ENCODE measurements around the gene MAVS. TPM values are rescaled to one million over a fixed set of nuclear protein-coding genes. Genes with fewer than 3 reads are reported as not detected.

Gene MAVS
- polyA plus RNA-seq, 1 of the 3 experiments (the other 2 are of a cell fraction): 9.1 TPM

DNA sequence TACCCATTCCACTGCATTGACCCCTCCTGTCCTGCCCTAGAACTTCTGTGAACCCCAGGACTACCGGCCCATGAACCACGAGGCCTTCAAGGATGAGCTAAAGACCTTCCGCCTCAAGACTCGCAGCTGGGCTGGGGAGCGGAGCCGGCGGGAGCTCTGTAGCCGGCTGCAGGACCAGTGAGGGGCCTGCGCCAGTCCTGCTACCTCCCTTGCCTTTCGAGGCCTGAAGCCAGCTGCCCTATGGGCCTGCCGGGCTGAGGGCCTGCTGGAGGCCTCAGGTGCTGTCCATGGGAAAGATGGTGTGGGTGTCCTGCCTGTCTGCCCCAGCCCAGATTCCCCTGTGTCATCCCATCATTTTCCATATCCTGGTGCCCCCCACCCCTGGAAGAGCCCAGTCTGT, 41.9 kb upstream of the MAVS start:
- Histone ChIP-seq H3K27ac (ENCODE audit: low read depth in 2 of 2, low read length in 1 of 2) (peak overlapping the region; percentile 16 to 93; a peak in 2 of 4 replicates), H2AFZ (ENCODE audit: low read depth) (no peak overlapping the region), H3K9me2 (no peaks in the 10 kb centered on the region), H3F3A (replicated peaks; ENCODE audit: insufficient read depth) (peaks cover 43% of the 10 kb centered on the region), H3K79me2 (ENCODE audit: insufficient read depth) (peaks cover 21% of the 10 kb centered on the region), H3K4me1 (ENCODE audit: control insufficient read depth in 1 of 2, insufficient read depth in 2 of 2, low read depth in 1 of 2, low read length in 1 of 2) (peaks cover 27 to 31% of the 10 kb centered on the region in 2 experiments; a peak in 3 of 4 replicates), H3K4me3 (ENCODE audit: low read depth in 2 of 2, low read length in 1 of 2) (no peak overlapping the region), H3K4me2 (no peak overlapping the region), H3K9me3 (no peaks in the 10 kb centered on the region), H4K20me1 (ENCODE audit: insufficient read depth) (no peaks in the 10 kb centered on the region), H3K27me3 (ENCODE audit: insufficient read depth) (no peaks in the 10 kb centered on the region), H3K9ac (no peak overlapping the region), H3K36me3 (replicated peaks in 1 of 2; ENCODE audit: control insufficient read depth in 1 of 2, insufficient read depth in 2 of 2, low read length in 1 of 2) (peaks cover 14 to 36% of the 10 kb centered on the region in 2 experiments)
- 85% methylated on average over 7 of the region's 11 CpGs for WGBS (ENCODE audit: low lambda C conversion rate)
- TF ChIP-seq JUND (IDR thresholded peaks at IDR 0.05) (no peak), TAF1 (IDR thresholded peaks at IDR 0.05; ENCODE audit: borderline replicate concordance, low read depth, low read length) (no peak), SIN3A (IDR thresholded peaks at IDR 0.05; ENCODE audit: borderline replicate concordance, low read depth, low read length) (no peak), RFX5 (IDR thresholded peaks at IDR 0.05; ENCODE audit: low read length) (no peak), TCF12 (IDR thresholded peaks at IDR 0.05) (no peak), ELF1 (IDR thresholded peaks at IDR 0.05) (no peak), GABPA (IDR thresholded peaks at IDR 0.05; ENCODE audit: low read depth) (no peak)
- TF ChIP-seq, protein P1, sequence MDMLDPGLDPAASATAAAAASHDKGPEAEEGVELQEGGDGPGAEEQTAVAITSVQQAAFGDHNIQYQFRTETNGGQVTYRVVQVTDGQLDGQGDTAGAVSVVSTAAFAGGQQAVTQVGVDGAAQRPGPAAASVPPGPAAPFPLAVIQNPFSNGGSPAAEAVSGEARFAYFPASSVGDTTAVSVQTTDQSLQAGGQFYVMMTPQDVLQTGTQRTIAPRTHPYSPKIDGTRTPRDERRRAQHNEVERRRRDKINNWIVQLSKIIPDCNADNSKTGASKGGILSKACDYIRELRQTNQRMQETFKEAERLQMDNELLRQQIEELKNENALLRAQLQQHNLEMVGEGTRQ (IDR thresholded peaks at IDR 0.05; ENCODE audit: borderline replicate concordance, low read depth, low read length): no peak
- TF ChIP-seq, protein P2, sequence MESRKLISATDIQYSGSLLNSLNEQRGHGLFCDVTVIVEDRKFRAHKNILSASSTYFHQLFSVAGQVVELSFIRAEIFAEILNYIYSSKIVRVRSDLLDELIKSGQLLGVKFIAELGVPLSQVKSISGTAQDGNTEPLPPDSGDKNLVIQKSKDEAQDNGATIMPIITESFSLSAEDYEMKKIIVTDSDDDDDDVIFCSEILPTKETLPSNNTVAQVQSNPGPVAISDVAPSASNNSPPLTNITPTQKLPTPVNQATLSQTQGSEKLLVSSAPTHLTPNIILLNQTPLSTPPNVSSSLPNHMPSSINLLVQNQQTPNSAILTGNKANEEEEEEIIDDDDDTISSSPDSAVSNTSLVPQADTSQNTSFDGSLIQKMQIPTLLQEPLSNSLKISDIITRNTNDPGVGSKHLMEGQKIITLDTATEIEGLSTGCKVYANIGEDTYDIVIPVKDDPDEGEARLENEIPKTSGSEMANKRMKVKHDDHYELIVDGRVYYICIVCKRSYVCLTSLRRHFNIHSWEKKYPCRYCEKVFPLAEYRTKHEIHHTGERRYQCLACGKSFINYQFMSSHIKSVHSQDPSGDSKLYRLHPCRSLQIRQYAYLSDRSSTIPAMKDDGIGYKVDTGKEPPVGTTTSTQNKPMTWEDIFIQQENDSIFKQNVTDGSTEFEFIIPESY (IDR thresholded peaks at IDR 0.05; ENCODE audit: borderline replicate concordance, low read depth): no peak
- TF ChIP-seq, protein P3, sequence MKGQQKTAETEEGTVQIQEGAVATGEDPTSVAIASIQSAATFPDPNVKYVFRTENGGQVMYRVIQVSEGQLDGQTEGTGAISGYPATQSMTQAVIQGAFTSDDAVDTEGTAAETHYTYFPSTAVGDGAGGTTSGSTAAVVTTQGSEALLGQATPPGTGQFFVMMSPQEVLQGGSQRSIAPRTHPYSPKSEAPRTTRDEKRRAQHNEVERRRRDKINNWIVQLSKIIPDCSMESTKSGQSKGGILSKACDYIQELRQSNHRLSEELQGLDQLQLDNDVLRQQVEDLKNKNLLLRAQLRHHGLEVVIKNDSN (IDR thresholded peaks at IDR 0.05; ENCODE audit: borderline replicate concordance, low read depth): no peak
- POLR2A ChIA-PET: interaction anchor here (0.8 kb wide), 1 partner anchor 16 kb away, joined by 4 read pairs; the partner anchor contains the start of gene AP5S1
- no peak for DNase-seq
- CTCF ChIA-PET: interaction anchor here (0.8 to 1.0 kb wide), 2 partner anchors 19 to 23 kb away, joined by 3 to 4 read pairs; partner anchors contain the start of genes CENPB and SPEF1

DNA sequence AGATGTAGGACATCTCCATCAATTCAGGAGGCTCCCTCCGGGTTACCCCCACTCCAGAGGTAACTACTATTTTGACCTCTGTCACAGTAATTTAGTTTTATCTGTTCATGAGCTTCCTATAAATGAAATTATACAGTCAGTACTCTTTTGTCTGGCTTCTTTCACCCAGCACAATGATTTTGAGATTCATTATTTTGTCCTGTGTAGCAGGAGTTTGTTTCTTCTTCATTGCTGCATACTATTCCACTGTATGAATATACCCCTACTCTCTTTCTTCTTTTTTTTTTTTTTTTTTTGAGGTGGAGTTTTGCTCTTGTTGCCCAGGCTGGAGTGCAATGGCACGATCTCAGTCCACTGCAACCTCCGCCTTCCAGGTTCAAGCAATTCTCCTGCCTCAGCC, 38.1 kb upstream of the MAVS start:
- Histone ChIP-seq H3K36me3 (replicated peaks in 1 of 2; ENCODE audit: control insufficient read depth in 1 of 2, insufficient read depth in 2 of 2, low read length in 1 of 2) (peaks cover 0 to 5% of the 10 kb centered on the region in 2 experiments), H3K4me3 (ENCODE audit: low read depth in 2 of 2, low read length in 1 of 2) (no peak overlapping the region), H3F3A (replicated peaks; ENCODE audit: insufficient read depth) (peaks cover 58% of the 10 kb centered on the region), H3K27me3 (ENCODE audit: insufficient read depth) (no peaks in the 10 kb centered on the region), H3K9me2 (no peaks in the 10 kb centered on the region), H3K27ac (ENCODE audit: low read depth in 2 of 2, low read length in 1 of 2) (peak overlapping the region; percentile 93 to 95), H3K4me1 (ENCODE audit: control insufficient read depth in 1 of 2, insufficient read depth in 2 of 2, low read depth in 1 of 2, low read length in 1 of 2) (peaks cover 37 to 38% of the 10 kb centered on the region in 2 experiments), H3K4me2 (peak overlapping the region; percentile 48; the same call in 1 of the 2 replicates), H3K9ac (peak overlapping the region; percentile 68; the same call in 1 of the 2 replicates), H3K9me3 (no peaks in the 10 kb centered on the region), H4K20me1 (ENCODE audit: insufficient read depth) (no peaks in the 10 kb centered on the region), H2AFZ (ENCODE audit: low read depth) (no peak overlapping the region), H3K79me2 (ENCODE audit: insufficient read depth) (peaks cover 20% of the 10 kb centered on the region)
- WGBS (ENCODE audit: low lambda C conversion rate): 74% methylated on average over 3 of the region's 3 CpGs
- CTCF ChIA-PET: interaction anchor here (1.0 to 1.5 kb wide), 2 partner anchors 9 to 92 kb away, joined by 4 read pairs; no protein-coding TSS in a partner anchor
- no peak for DNase-seq
- POLR2A ChIA-PET: no interaction called here
- TF ChIP-seq FOXJ3 (CRISPR knock-in tag; IDR thresholded peaks at IDR 0.05): no peak
- no peak for TF ChIP-seq POLR2AphosphoS5 (IDR thresholded peaks at IDR 0.05; ENCODE audit: low read depth, low read length)
- no peak for TF ChIP-seq JUND (IDR thresholded peaks at IDR 0.05)
- TF ChIP-seq RAD21 (IDR thresholded peaks at IDR 0.05; ENCODE audit: low read length): no peak
- TF ChIP-seq ELF1 (IDR thresholded peaks at IDR 0.05): no peak
- no peak for TF ChIP-seq GABPA (IDR thresholded peaks at IDR 0.05; ENCODE audit: low read depth)
- TF ChIP-seq SMC3 (IDR thresholded peaks at IDR 0.05; ENCODE audit: low read depth, low read length): no peak
- no peak for TF ChIP-seq CHD2 (IDR thresholded peaks at IDR 0.05; ENCODE audit: low read length, partially characterized antibody)
- TF ChIP-seq, protein P4, sequence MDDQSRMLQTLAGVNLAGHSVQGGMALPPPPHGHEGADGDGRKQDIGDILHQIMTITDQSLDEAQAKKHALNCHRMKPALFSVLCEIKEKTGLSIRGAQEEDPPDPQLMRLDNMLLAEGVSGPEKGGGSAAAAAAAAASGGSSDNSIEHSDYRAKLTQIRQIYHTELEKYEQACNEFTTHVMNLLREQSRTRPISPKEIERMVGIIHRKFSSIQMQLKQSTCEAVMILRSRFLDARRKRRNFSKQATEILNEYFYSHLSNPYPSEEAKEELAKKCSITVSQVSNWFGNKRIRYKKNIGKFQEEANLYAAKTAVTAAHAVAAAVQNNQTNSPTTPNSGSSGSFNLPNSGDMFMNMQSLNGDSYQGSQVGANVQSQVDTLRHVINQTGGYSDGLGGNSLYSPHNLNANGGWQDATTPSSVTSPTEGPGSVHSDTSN (IDR thresholded peaks at IDR 0.05): no peak
- no peak for TF ChIP-seq NFIC (IDR thresholded peaks at IDR 0.05; ENCODE audit: borderline replicate concordance)
- TF ChIP-seq GATA2 (CRISPR knock-in tag; IDR thresholded peaks at IDR 0.05): no peak
- TF ChIP-seq MEF2A (IDR thresholded peaks at IDR 0.05; ENCODE audit: borderline replicate concordance, low read depth): no peak

All from SK-N-SH (cell line).